HEK293T (cell line): Measurements from ENCODE around the gene TEX13B.
"Not testable (repeated sequence)": the region's sequence is repeated elsewhere in the genome, so short reads cannot be mapped to it uniquely, and the experiment has no call there.

ENCODE experiments used
- CTCF ChIA-PET: fragments of 350-600 bp; formaldehyde crosslinking; extraction: SDS; loops from one replicate; lab custom pipeline; 2021; ENCODE audit warnings: antibody characterized with exemption, inconsistent platforms; lab: Yijun Ruan, JAX
- POLR2A ChIA-PET: fragments of 350-600 bp; formaldehyde crosslinking; extraction: SDS; loops from one replicate; lab custom pipeline; 2020; ENCODE audit warnings: antibody characterized with exemption, inconsistent platforms; lab: Yijun Ruan, JAX
- DNase-seq: peaks from one replicate; pipeline ENCODE4 v3.0.0; 2012; ENCODE audit warnings: mixed read lengths; ENCODE audit errors: extremely low spot score
- ARNT ChIP-seq: fragments of 450-650 bp; IDR thresholded peaks from 2 replicates; pipeline ENCODE4 v1.6.1; 2017; ENCODE audit warnings: mild to moderate bottlenecking
- BHLHE40 ChIP-seq: fragments of 450-650 bp; IDR thresholded peaks from 2 replicates; pipeline ENCODE4 v1.6.1; 2016; ENCODE audit warnings: mild to moderate bottlenecking, moderate library complexity, borderline replicate concordance
- CTBP1 ChIP-seq: fragments of 450-650 bp; IDR thresholded peaks from 2 replicates; pipeline ENCODE4 v1.6.1; 2016; ENCODE audit warnings: borderline replicate concordance
- ELF4 ChIP-seq: fragments of 450-650 bp; IDR thresholded peaks from 2 replicates; pipeline ENCODE4 v1.6.1; 2017; ENCODE audit warnings: antibody characterized with exemption
- FOXA1 ChIP-seq: fragments of 450-650 bp; IDR thresholded peaks from 2 replicates; pipeline ENCODE4 v1.6.1; 2016; ENCODE audit warnings: mild to moderate bottlenecking
- FOXK2 ChIP-seq: fragments of 450-650 bp; IDR thresholded peaks from 2 replicates; pipeline ENCODE4 v1.6.1; 2016; ENCODE audit warnings: mild to moderate bottlenecking
- FOXM1 ChIP-seq: fragments of 450-650 bp; IDR thresholded peaks from 2 replicates; pipeline ENCODE4 v1.6.1; 2017; ENCODE audit warnings: mild to moderate bottlenecking, borderline replicate concordance
- HDGF ChIP-seq: fragments of 450-650 bp; IDR thresholded peaks from 2 replicates; pipeline ENCODE4 v1.6.1; 2017; ENCODE audit warnings: antibody characterized with exemption, borderline replicate concordance
- L3MBTL2 ChIP-seq: fragments of 450-650 bp; conservative IDR thresholded peaks from 2 replicates; pipeline ENCODE4 v1.6.1; 2016; ENCODE audit warnings: mild to moderate bottlenecking
- LEF1 ChIP-seq: fragments of 450-650 bp; IDR thresholded peaks from 2 replicates; pipeline ENCODE4 v1.6.1; 2017; ENCODE audit warnings: mild to moderate bottlenecking, borderline replicate concordance
- NFRKB ChIP-seq: fragments of 450-650 bp; IDR thresholded peaks from 2 replicates; pipeline ENCODE4 v1.6.1; 2016; ENCODE audit warnings: mild to moderate bottlenecking, moderate library complexity
- PKNOX1 ChIP-seq: fragments of 450-650 bp; IDR thresholded peaks from 2 replicates; pipeline ENCODE4 v1.6.1; 2016
- SP1 ChIP-seq: fragments of 450-650 bp; IDR thresholded peaks from 2 replicates; pipeline ENCODE4 v1.6.1; 2017
- SUZ12 ChIP-seq: fragments of 450-650 bp; IDR thresholded peaks from 2 replicates; pipeline ENCODE4 v1.6.1; 2016; ENCODE audit warnings: mild to moderate bottlenecking
- TARDBP ChIP-seq: fragments of 450-650 bp; IDR thresholded peaks from 2 replicates; pipeline ENCODE4 v1.6.1; 2016
- ZNF384 ChIP-seq: fragments of 450-650 bp; IDR thresholded peaks from 2 replicates; pipeline ENCODE4 v1.6.1; 2016

The TEX13B gene

GRCh38 chrX:107968623-107969022, 13.5 kb downstream of the TEX13B start:
- POLR2A ChIA-PET = no interaction called here
- TF ChIP-seq CTBP1 = no peak
- DNase-seq = no peak
- CTCF ChIA-PET = no interaction called here

GRCh38 chrX:107955337-107955736, 26.8 kb downstream of the TEX13B start:
- CTCF ChIA-PET, DNase-seq, POLR2A ChIA-PET: not testable (repeated sequence)

- DNase-seq = no peak
- POLR2A ChIA-PET = interaction anchor here (1.3 kb wide), 1 partner anchor 151 kb away, joined by 3 read pairs; the partner anchor contains the start of genes ATG4A and PSMD10
- CTCF ChIA-PET = no interaction called here
- TF ChIP-seq ARNT (no peak), TARDBP (no peak), PKNOX1 (no peak), CTBP1 (no peak), SUZ12 (no peak), NFRKB (no peak), HDGF (no peak), L3MBTL2 (no peak), ELF4 (no peak), LEF1 (no peak), SP1 (no peak), FOXK2 (no peak), FOXA1 (no peak)
Measured at GRCh38 chrX:107940095-107940494, 42.1 kb downstream of the TEX13B start.

- DNase-seq = no peak
- no peak for TF ChIP-seq FOXK2
- TF ChIP-seq SUZ12 = no peak
- TF ChIP-seq SP1 = no peak
- no peak for TF ChIP-seq FOXA1
- no peak for TF ChIP-seq HDGF
- TF ChIP-seq L3MBTL2 = no peak
- TF ChIP-seq CTBP1 = no peak
- TF ChIP-seq FOXM1 = no peak
- no peak for TF ChIP-seq NFRKB
- no peak for TF ChIP-seq ZNF384
- no peak for TF ChIP-seq PKNOX1
- TF ChIP-seq LEF1 = no peak
- no peak for TF ChIP-seq ARNT
- no peak for TF ChIP-seq BHLHE40
- TF ChIP-seq ELF4 = no peak
- no peak for TF ChIP-seq TARDBP
- ChIA-PET CTCF (interaction anchor here (0.9 kb wide), 1 partner anchor 84 kb away, joined by 3 read pairs; no protein-coding TSS in a partner anchor), POLR2A (no interaction called here)
Measured at GRCh38 chrX:107936434-107936730, 45.8 kb downstream of the TEX13B start.

GRCh38 chrX:107935664-107936433, 46.3 kb downstream of the TEX13B start:
- ChIA-PET POLR2A (no interaction called here), CTCF (interaction anchor here (0.9 kb wide), 1 partner anchor 84 kb away, joined by 3 read pairs; no protein-coding TSS in a partner anchor)
- no peak for DNase-seq

GRCh38 chrX:107935200-107935599, 47.0 kb downstream of the TEX13B start:
- no peak for DNase-seq
- TF ChIP-seq FOXM1 = no peak
- TF ChIP-seq SP1 = no peak
- no peak for TF ChIP-seq PKNOX1
- no peak for TF ChIP-seq L3MBTL2
- TF ChIP-seq FOXA1 = no peak
- TF ChIP-seq FOXK2 = no peak
- ChIA-PET CTCF (no interaction called here), POLR2A (no interaction called here)

More at GRCh38 chrX:107935664-107936433, 46.3 kb downstream of the TEX13B start:
- TF ChIP-seq SUZ12 (no peak), FOXM1 (no peak), ELF4 (no peak), CTBP1 (no peak), TARDBP (no peak), ARNT (no peak), PKNOX1 (no peak)
